Stimulated activated CD4-positive, alpha-beta T cell treated with anti-CD3 and anti-CD28 coated beads, Interleukin-12 subunit alpha, Interleukin-12 subunit beta, amount 100 ng/mL, for 4 hours (primary cell): ENCODE results near the gene FAH.

Experiments
- DNase-seq: peaks from one replicate; pipeline ENCODE4 v3.0.0-alpha.2; 2020

The FAH gene

GRCh38 chr15:80174017-80174746 is 21.4 kb downstream of the FAH start:
- DNase-seq, result no peak

DNA sequence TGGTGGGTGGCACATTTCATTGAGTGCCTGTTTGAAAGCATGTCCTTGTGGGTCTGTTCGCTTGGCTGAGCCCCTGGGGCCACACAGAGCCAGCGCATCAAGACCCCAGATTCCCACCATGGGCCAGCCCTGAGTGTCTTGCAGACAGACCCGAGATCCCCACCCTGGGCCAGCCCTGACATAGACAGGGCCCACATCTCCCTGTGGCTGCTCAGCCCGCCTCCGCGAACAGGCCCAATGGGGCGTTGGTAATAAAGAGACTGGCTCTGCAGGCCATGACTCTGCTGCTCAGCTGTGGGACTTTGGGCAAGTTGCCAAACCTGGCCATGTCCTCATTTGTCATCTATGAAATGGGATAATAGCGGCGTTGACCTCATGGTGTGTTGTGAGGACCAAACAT is 22.6 kb downstream of the FAH start:
- DNase-seq, result no peak

DNA sequence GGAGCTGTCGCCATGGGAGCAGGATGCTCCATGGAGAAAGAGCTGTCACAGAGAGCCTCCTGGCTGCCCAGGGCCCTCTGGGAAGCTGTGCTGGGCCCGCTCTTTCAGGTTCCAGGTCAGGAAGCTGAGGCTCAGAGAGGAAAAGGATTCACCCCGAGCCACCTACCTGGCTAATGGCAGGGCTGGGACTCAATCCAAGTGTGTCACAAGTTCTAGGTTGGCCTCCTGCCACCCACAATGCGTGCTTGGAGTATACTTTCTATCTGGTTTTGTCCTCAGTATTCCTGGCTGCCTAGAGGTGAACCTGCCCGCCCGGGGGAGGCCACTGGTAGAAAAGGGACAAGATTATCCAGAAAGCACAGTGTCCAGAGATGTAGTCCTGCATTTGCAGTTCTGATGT is 23.6 kb downstream of the FAH start:
- no peak for DNase-seq

DNA sequence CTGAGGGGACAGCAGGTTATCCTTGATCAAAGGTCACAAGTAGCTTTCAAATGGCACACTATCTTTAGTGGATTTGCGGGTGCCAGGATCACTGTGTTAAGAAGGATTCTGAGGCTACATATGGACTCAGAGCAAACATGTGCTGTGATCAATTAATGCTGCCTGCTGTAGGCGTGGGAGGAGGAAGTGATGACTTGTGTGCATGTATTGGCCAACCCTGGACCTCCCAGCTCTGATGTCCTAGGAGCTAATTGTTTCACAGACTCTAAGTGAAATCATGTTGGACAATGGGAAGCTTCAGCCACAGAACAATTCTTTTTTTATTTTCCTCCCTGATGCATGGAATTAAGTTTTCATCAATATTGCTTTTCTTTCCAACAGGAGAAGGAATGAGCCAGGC is 24.4 kb downstream of the FAH start:
- no peak for DNase-seq

DNA sequence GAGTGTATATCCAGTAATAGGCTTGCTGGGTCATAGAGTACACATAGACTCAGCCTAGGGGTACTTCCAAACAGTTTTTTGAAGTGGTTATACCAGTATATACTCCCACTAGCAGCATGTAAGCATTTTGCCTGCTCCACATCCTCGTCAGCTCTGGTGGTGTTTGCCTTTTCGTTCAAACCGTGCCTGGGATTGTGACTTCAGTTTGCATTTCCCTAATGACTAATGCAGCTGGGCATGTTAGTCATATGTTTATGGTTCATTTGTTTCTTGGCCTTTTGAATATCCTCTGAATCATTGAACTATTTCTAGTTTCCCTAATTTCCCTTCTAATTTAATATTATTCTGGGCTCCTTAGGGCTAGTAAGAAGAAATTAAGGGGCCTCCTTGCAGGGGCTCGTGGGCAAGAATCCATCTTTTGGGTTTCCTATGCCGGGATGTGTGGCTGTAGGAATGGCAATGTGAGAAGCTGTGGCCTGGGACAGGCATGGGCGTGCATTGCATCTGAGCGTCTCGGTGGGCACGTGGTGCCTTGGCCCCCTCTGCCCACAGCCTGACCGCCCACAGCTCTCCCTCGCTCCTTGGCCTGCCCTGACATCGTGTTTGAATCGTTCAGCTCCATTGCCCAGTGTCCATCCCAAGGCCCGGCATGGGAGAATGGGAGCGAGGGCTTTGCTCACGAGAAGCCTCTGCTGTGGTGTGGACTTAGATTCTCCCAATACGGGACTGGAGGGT is 26.4 kb downstream of the FAH start:
- DNase-seq, result no peak

DNA sequence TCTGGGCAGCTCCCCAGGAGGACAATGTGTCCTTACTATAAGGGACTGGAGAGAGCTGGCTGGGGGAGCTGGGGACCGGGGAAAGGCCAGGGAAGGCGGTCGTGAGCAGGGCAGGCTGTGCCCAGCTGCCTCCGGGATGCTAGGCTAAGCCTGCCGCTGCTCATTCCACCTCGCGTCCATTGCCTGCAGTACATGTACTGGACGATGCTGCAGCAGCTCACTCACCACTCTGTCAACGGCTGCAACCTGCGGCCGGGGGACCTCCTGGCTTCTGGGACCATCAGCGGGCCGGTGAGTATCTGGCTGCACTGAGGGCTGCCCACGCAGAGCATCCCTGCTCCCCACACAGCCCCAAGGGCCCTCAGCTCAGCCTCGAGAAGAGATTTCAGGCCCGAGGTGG is 27.1 kb downstream of the FAH start:
- no peak for DNase-seq

DNA sequence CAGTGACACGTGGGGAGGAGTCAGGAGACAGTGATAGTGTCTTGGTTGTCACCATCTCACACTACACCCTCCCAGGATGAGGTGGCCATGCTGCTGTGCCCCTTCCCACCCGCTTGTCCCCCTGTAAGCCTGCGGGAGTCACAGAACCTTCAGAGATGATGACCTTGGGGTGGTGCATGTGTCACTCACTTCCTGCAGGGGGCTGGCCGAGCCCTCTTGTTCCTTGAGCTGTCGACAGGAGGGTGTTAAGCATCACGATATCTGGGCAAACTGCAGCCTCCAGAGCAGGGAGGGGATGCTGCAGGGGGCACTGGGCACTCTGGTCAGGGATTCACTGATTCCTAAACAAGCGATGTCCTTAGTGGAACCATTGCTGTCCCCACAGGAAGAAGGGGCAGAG is 27.7 kb downstream of the FAH start:
- no peak for DNase-seq

DNA sequence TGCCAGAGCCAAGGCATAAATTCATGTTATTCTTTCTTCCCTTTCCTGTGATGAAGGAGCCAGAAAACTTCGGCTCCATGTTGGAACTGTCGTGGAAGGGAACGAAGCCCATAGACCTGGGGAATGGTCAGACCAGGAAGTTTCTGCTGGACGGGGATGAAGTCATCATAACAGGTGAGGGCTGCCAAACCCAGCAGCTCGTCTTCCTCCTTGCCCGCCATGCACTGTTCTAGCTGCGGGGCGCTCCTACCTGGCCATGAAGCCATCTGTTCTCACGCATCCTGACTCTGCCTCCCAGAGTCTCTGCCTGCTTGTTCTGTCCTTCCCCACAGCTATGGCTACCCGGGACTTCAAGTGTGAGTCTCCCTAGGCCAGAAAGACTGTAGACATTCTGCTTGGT is 28.2 kb downstream of the FAH start:
- DNase-seq, result no peak

DNA sequence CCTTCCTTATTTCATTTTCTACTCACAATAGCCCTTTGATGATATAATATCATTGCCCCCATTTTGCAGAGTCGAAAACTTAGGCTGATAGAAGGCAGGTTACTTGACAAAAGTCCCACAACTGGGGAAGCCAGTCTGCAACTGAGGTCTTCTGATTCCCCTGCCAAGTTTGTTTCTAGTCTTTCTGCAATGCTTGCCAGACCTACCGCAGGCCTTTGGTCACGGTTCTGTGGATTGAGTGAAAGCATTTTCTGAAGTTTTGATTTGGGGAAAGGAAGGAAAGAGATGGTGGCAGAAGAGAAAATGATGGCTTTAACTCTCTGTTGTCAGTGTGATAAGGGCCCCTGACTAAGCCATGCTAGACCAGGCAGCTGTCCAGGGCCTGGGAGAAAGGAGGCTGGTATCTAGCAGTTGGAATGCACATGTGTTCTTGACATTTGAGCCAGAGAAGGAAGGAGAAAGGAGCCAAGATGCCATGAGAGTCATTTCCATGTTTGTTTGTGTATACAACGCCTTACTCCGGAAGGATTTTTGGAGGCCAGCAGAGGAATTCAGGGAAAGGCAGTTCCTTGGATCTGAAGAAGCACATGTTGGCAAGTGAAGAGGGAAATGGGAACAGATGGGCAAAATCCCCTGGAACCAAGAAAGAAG is 29.9 kb downstream of the FAH start:
- DNase-seq, result no peak

- no peak for DNase-seq
Observed at GRCh38 chr15:80183306-80183705, 30.5 kb downstream of the FAH start.

- DNase-seq, result no peak
Observed at GRCh38 chr15:80183886-80184285, 31.1 kb downstream of the FAH start.

DNA sequence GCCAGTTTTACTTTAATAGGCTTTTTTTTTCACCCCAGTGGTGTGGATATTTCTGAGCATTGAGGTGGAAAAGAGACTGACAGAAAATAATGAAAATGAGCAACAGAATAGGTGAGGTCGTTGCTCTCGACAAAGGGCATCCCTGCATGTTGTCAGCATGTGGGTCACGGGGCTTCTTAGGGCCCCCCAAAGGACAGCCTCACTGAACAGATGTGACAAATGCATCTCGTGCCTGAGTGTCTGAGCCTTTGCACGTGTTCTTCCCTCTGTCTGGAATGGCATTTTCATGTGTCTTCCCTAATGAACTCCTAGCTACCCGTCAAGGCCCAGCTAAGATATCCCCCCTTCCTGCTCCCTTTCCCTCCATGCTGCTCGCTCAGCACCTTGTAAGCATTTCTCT is 31.8 kb downstream of the FAH start:
- no peak for DNase-seq

DNA sequence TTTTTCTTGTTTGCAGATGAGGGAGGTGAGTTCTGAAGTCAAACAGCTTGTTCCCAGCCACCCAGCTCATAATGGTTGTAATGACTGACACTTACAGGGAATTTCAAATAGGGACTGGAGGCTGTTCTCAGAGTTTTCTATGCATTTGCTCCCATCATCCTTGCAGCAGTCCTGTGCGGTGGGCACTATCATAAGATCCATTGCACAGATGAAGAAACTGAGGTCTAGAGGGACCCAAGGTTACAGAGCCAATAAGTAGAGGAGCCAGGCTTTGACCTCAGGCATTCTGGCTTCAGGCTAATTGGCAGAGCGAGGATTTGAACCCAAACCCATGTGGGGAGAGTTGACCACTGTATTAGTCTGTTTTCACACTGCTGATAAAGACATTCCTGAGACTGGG is 32.4 kb downstream of the FAH start:
- DNase-seq, result no peak

DNA sequence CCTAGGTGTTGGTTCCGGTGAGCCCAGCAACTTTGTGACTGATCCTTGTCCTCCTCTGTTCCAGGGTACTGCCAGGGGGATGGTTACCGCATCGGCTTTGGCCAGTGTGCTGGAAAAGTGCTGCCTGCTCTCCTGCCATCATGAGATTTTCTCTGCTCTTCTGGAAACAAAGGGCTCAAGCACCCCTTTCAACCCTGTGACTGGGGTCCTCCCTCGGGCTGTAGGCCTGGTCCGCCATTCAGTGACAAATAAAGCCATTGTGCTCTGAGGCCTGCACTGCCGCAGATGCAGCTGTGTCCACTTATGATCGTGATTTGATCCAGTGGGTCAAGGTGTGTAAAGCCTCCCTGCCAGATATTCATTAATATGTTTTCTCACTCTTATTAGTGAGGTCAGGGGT is 33.3 kb downstream of the FAH start:
- no peak for DNase-seq

GRCh38 chr15:80186597-80186996 is 33.8 kb downstream of the FAH start:
- no peak for DNase-seq

DNA sequence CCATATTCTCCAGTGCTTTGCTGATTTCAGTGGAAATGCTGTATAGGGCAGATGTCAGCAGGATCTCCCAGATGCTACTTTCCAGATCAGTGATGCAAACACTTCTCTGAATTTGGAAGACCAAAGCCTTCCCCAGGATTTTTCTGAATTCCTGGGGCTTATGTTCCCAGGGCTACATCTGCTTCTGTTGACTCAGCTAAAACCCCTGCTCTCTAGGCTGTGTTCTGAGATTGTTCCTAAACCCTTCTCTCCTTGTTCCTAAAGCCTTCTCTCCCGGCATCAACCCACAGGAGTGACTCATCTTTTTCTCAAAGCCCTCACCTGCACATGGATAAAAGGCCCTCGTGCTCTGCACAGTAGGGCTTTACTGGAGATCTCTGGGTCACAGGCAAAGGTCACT is 35.5 kb downstream of the FAH start:
- no peak for DNase-seq

- DNase-seq, result no peak
Observed at GRCh38 chr15:80191198-80191597, 38.4 kb downstream of the FAH start.

- DNase-seq, result no peak
Observed at GRCh38 chr15:80191897-80192595, 39.2 kb downstream of the FAH start.

- DNase-seq, result no peak
Observed at GRCh38 chr15:80194186-80194585, 41.4 kb downstream of the FAH start.

- no peak for DNase-seq
Observed at GRCh38 chr15:80194914-80195313, 42.1 kb downstream of the FAH start.

GRCh38 chr15:80199366-80199765 is 46.6 kb downstream of the FAH start:
- DNase-seq, result no peak

DNA sequence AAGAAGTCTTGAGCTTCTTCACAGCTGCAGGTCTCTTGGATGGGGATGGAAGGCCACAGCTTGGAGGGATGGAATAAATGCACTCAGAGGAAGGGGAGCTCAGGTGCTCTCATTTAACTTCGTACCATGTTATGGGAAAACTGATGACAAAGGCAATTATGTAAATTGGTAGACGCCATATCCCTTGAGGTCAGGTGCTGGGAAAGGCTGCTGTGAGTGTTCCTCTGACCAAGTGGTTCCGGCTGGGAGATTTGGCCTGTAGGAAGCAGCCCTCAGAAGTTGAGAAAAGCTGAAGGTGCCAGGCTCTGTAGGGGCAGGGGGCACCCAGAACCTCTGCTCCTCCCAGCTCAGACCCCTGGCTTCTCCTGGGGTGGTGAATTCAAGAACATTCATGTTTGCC is 47.1 kb downstream of the FAH start:
- no peak for DNase-seq

DNA sequence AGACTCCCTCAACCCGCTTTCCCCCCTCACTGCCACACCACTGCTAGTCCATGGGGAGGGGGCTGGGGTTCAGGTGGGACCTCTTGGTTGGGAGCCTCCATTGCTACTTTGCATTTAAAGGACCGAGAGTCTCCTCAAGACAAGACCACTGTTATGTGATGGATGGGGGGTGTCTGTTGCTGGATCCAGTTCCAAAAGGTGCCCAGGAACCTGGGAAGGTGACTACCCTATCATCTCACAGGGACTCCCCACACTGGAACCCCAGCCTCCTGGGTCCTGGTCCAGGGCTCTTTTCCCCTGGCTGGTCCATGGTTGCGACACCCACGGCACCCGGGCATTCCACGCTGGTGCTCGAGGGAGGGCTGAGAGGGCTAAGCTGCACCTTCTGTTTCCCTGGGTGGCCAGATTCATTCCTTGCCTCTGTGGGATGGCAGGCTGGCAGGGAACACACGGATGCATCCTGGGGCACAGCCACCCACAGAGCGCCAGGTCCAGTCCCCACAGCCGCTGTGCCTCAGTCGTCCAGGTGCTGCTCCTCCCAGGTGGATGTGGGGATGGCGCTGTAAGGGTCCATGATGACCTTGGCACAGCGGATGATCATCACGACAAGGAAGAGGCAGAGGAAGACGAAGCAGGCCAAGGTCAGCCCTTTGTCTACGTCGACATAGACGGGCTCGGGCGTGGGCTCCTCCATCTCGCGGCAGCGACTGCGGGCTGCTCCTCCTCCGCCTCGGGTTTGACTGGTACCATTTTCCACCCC is 48.6 kb downstream of the FAH start:
- no peak for DNase-seq
